GM12873 (cell line): ENCODE results near the gene RABGGTB.

Source experiments
- CTCF ChIP-seq: IDR thresholded peaks from 2 replicates; pipeline ENCODE4 v1.5.1; 2012; ENCODE audit warnings: low read depth, mild to moderate bottlenecking, moderate library complexity, low read length, control low read depth; ENCODE audit not compliant: insufficient read depth; ENCODE audit errors: missing control alignments

The RABGGTB gene

GRCh38 chr1:75812065-75812464 is 26.0 kb downstream of the RABGGTB start:
- no peak for TF ChIP-seq CTCF

- no peak for TF ChIP-seq CTCF
Observed at GRCh38 chr1:75836528-75837100, 50.6 kb downstream of the RABGGTB start.

- no peak for TF ChIP-seq CTCF
Observed at GRCh38 chr1:75838079-75838478, 52.0 kb downstream of the RABGGTB start.

- TF ChIP-seq CTCF: no peak
Observed at GRCh38 chr1:75841421-75841820, 55.4 kb downstream of the RABGGTB start.
